HepG2 (cell line): Measurements from ENCODE around the gene TRAPPC4. TPM values are rescaled to one million over a fixed set of nuclear protein-coding genes. Genes with fewer than 3 reads are reported as not detected.
A peak's percentile ranks its signal among the peaks of the same experiment; 100 is the strongest.

Experiments used
- AGO1 ChIP-seq: fragments of 200-400 bp; formaldehyde crosslinking; IDR thresholded peaks from 2 replicates; pipeline ENCODE4 v1.6.1; 2017; ENCODE audit warnings: mild to moderate bottlenecking, low read depth, low read length, moderate library complexity; ENCODE audit not compliant: poor library complexity, severe bottlenecking
- CENPT ChIP-seq: sonication (generic); formaldehyde crosslinking; IDR thresholded peaks from 2 replicates; pipeline ENCODE4 v1.8.0; 2022; ENCODE audit warnings: low read depth, mild to moderate bottlenecking, moderate library complexity, missing genetic modification reagents
- CERS6 ChIP-seq: sonication (generic); formaldehyde crosslinking; IDR thresholded peaks from 2 replicates; pipeline ENCODE4 v1.5.0; 2020; ENCODE audit warnings: missing genetic modification reagents
- GTF2F1 ChIP-seq: fragments of 150-350 bp; IDR thresholded peaks from 2 replicates; pipeline ENCODE4 v1.6.1; 2014; ENCODE audit warnings: low read length
- HES4 ChIP-seq: sonication (generic); formaldehyde crosslinking; IDR thresholded peaks from 2 replicates; pipeline ENCODE4 v1.9.0; 2021; ENCODE audit warnings: mild to moderate bottlenecking, missing genetic modification reagents, borderline replicate concordance
- ISL2 ChIP-seq: sonication (generic); formaldehyde crosslinking; IDR thresholded peaks from 2 replicates; pipeline ENCODE4 v1.5.0; 2020; ENCODE audit warnings: missing genetic modification reagents
- MEIS1 ChIP-seq: sonication (generic); formaldehyde crosslinking; IDR thresholded peaks from 2 replicates; pipeline ENCODE4 v1.9.0; 2021; ENCODE audit warnings: mild to moderate bottlenecking, missing genetic modification reagents, moderate library complexity, borderline replicate concordance
- MTF2 ChIP-seq: sonication (generic); formaldehyde crosslinking; IDR thresholded peaks from 2 replicates; pipeline ENCODE4 v1.5.0; 2020; ENCODE audit warnings: missing genetic modification reagents, borderline replicate concordance
- RAD51 ChIP-seq: fragments of 450-650 bp; IDR thresholded peaks from 2 replicates; pipeline ENCODE4 v1.6.1; 2016; ENCODE audit warnings: borderline replicate concordance
- REPIN1 ChIP-seq: sonication (generic); formaldehyde crosslinking; IDR thresholded peaks from 2 replicates; pipeline ENCODE4 v1.8.0; 2022; ENCODE audit warnings: missing genetic modification reagents, low read depth, mild to moderate bottlenecking, borderline replicate concordance
- REXO4 ChIP-seq: sonication (generic); formaldehyde crosslinking; IDR thresholded peaks from 2 replicates; pipeline ENCODE4 v1.8.0; 2022; ENCODE audit warnings: missing genetic modification reagents, mild to moderate bottlenecking, borderline replicate concordance
- RORA ChIP-seq: sonication (generic); formaldehyde crosslinking; IDR thresholded peaks from 2 replicates; pipeline ENCODE4 v1.5.0; 2020; ENCODE audit warnings: mild to moderate bottlenecking, missing genetic modification reagents, moderate library complexity
- RXRA ChIP-seq: sonication (generic); formaldehyde crosslinking; IDR thresholded peaks from 2 replicates; pipeline ENCODE4 v1.5.1; 2020; ENCODE audit warnings: missing genetic modification reagents
- TAF1 ChIP-seq: sonication (generic); formaldehyde crosslinking; IDR thresholded peaks from 2 replicates; pipeline ENCODE4 v1.4.0; 2020; ENCODE audit warnings: missing genetic modification reagents
- TBX2 ChIP-seq: sonication (generic); formaldehyde crosslinking; IDR thresholded peaks from 2 replicates; pipeline ENCODE4 v1.5.0; 2020; ENCODE audit warnings: missing genetic modification reagents, mild to moderate bottlenecking, borderline replicate concordance
- UBTF ChIP-seq: sonication (generic); formaldehyde crosslinking; IDR thresholded peaks from 2 replicates; pipeline ENCODE4 v1.4.0; 2020; ENCODE audit warnings: mild to moderate bottlenecking, missing genetic modification reagents
- ZNF274 ChIP-seq: sonication (generic); formaldehyde crosslinking; IDR thresholded peaks from 2 replicates; pipeline ENCODE4 v1.5.1; 2020; ENCODE audit warnings: mild to moderate bottlenecking, missing genetic modification reagents
- ZNF546 ChIP-seq: sonication (generic); formaldehyde crosslinking; conservative IDR thresholded peaks from 2 replicates; pipeline ENCODE4 v1.8.1; 2023; ENCODE audit warnings: mild to moderate bottlenecking, missing genetic modification reagents
- ZNF75D ChIP-seq: sonication (generic); formaldehyde crosslinking; IDR thresholded peaks from 2 replicates; pipeline ENCODE4 v1.8.1; 2023; ENCODE audit warnings: missing genetic modification reagents, mild to moderate bottlenecking, borderline replicate concordance
- ZNF782 ChIP-seq: sonication (generic); formaldehyde crosslinking; IDR thresholded peaks from 2 replicates; pipeline ENCODE4 v1.4.0; 2020; ENCODE audit warnings: missing genetic modification reagents, mild to moderate bottlenecking, borderline replicate concordance
- ZNF784 ChIP-seq: sonication (generic); formaldehyde crosslinking; IDR thresholded peaks from 2 replicates; pipeline ENCODE4 v1.5.1; 2020; ENCODE audit warnings: missing genetic modification reagents, mild to moderate bottlenecking, borderline replicate concordance
- polyA plus RNA-seq, 8 experiments: library from polyadenylated mRNA; depleted of rRNA in 3 of 8; stranded (reverse) in 7 of 8; unstranded in 1 of 8; fragments of >200 nt; fragmentation: Illumina TruSeq in 4 of 8; extraction: Trizol in 4 of 8; gene quantifications; 2 replicates each; pipeline versions ENCODE4 v1.2.1 to v1.2.3, GENCODE V29; 2011 to 2016; ENCODE audit warnings: low read depth in 4 of 8, missing spikeins in 1 of 8, mixed read lengths in 1 of 8; ENCODE audit not compliant: insufficient read depth in 1 of 8
- total RNA-seq, 5 experiments: library from RNA; depleted of rRNA; stranded (reverse); fragments of >200 nt; fragmentation: Illumina TruSeq; extraction: Trizol; gene quantifications; 2 replicates each; pipeline ENCODE4 v1.2.3, GENCODE V29; 2016; ENCODE audit warnings: low read depth in 1 of 5
- TF ChIP-seq, protein P1 (sequence below): sonication (generic); formaldehyde crosslinking; IDR thresholded peaks from 2 replicates; pipeline ENCODE4 v1.8.1; 2023; ENCODE audit warnings: mild to moderate bottlenecking, inconsistent platforms, moderate library complexity, missing genetic modification reagents, borderline replicate concordance
- TF ChIP-seq, protein P2 (sequence below): sonication (generic); IDR thresholded peaks from 2 replicates; pipeline ENCODE4 v1.6.1; 2016; ENCODE audit warnings: low read depth, borderline replicate concordance

TRAPPC4 gene
- total and polyA plus RNA-seq, 2 of the 13 experiments (the other 11 are each of a cell fraction or from before 2014, with no cell fraction given) = 97.4 to 140 TPM

DNA sequence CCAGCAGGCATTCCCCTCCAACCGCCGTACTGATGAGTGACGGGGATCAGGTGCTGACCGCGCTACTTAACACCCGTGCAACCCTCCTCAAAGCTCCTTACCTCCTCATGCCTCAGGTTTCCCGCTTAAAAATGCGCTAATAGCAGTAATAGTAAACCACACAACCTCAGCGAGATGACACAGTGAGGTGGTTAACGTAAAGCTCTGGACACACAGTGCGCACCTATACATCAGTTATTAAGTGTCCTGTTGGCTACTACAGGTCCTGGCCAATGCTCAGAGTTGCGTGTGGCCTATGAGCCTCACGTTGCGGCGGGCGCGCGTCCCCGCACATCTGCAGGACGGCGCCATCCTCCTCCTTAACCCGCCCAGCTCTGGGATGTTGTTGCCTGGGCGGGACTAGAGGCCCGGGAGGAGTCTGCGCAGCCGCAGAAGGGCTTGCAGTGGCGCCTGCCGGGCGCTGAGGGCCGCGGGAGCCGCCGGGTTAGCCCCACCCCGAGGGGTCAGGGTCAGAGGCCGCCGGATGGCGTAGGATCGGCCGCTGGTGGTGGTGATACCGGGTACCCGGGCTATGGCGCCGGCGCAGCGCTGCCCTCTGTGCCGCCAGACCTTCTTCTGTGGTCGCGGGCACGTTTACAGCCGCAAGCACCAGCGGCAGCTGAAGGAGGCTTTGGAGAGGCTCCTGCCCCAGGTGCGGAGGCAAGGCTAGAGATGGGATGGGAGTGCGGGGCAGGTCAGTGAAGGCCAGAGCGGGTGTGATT lies 20.8 kb upstream of the TRAPPC4 start, which contains the start of gene CENATAC (continued):
- TF ChIP-seq HES4 (0 out of 2 replicates have a peak, but pooled peaks have one; percentile 55), ZNF274 (CRISPR knock-in tag) (peak; percentile 73), REXO4 (CRISPR knock-in tag) (no peak), ISL2 (CRISPR knock-in tag) (no peak), ZNF784 (CRISPR knock-in tag) (no peak; the same call in 1 of the 2 replicates), ZNF546 (CRISPR knock-in tag) (peak; percentile 59; the same call in 1 of the 2 replicates), ZNF75D (CRISPR knock-in tag) (no peak), CENPT (no peak), ZNF782 (CRISPR knock-in tag) (0 out of 2 replicates have a peak, but pooled peaks have one; percentile 20), MEIS1 (CRISPR knock-in tag) (no peak), REPIN1 (CRISPR knock-in tag) (no peak), RAD51 (no peak), CERS6 (CRISPR knock-in tag) (no peak), MTF2 (CRISPR knock-in tag) (no peak), TBX2 (peak; percentile 48; the same call in 1 of the 2 replicates), RXRA (CRISPR knock-in tag) (peak; percentile 69), UBTF (CRISPR knock-in tag) (peak; percentile 63), AGO1 (peak; percentile 29), RORA (no peak), GTF2F1 (no peak), TAF1 (CRISPR knock-in tag) (peak; percentile 84; the same call in 1 of the 2 replicates)
- TF ChIP-seq, protein P1, sequence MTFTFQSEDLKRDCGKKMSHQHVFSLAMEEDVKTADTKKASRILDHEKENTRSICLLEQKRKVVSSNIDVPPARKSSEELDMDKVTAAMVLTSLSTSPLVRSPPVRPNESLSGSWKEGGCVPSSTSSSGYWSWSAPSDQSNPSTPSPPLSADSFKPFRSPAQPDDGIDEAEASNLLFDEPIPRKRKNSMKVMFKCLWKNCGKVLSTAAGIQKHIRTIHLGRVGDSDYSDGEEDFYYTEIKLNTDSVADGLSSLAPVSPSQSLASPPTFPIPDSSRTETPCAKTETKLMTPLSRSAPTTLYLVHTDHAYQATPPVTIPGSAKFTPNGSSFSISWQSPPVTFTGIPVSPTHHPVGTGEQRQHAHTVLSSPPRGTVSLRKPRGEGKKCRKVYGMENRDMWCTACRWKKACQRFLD = no peak; the same call in 1 of the 2 replicates
- TF ChIP-seq, protein P2, sequence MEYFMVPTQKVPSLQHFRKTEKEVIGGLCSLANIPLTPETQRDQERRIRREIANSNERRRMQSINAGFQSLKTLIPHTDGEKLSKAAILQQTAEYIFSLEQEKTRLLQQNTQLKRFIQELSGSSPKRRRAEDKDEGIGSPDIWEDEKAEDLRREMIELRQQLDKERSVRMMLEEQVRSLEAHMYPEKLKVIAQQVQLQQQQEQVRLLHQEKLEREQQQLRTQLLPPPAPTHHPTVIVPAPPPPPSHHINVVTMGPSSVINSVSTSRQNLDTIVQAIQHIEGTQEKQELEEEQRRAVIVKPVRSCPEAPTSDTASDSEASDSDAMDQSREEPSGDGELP = peak; percentile 47; the same call in 1 of the 2 replicates
